Duodenal mucosa (tissue), 2 donors: ENCODE results near the gene NEO1.

Experiments
- H3K27ac ChIP-seq: one replicate; pipeline ENCODE4 v1.7.0; 2013; ENCODE audit warnings: low read depth, low read length
- H3K27me3 ChIP-seq, 2 donors: one replicate each; pipeline ENCODE4 v1.7.0; 2013; ENCODE audit warnings: low read length in 2 of 2, control low read depth in 1 of 2; ENCODE audit not compliant: insufficient read depth in 2 of 2, control insufficient read depth in 1 of 2
- H3K36me3 ChIP-seq, 2 donors: one replicate each; pipeline ENCODE4 v1.7.0; 2013; ENCODE audit warnings: low read length in 2 of 2, control low read depth in 1 of 2; ENCODE audit not compliant: insufficient read depth in 2 of 2, control insufficient read depth in 1 of 2
- H3K4me1 ChIP-seq, 2 donors: one replicate each; pipeline ENCODE4 v1.7.0; 2013; ENCODE audit warnings: low read length in 2 of 2, control low read depth in 1 of 2; ENCODE audit not compliant: insufficient read depth in 2 of 2, control insufficient read depth in 1 of 2
- H3K4me3 ChIP-seq, 2 donors: one replicate each; pipeline ENCODE4 v1.7.0; 2013; ENCODE audit warnings: low read length in 2 of 2, low read depth in 1 of 2
- H3K9ac ChIP-seq, 2 donors: one replicate each; pipeline ENCODE4 v1.7.0; 2013; ENCODE audit warnings: low read length in 2 of 2, low read depth in 1 of 2
- H3K9me3 ChIP-seq, 2 donors: one replicate each; pipeline ENCODE4 v1.7.0; 2013; ENCODE audit warnings: low read length in 2 of 2, control low read depth in 1 of 2; ENCODE audit not compliant: control insufficient read depth in 1 of 2

NEO1 gene

GRCh38 chr15:73030122-73030679 lies 22.1 kb upstream of the NEO1 start:
- Histone ChIP-seq H3K9me3 (no peaks in the 10 kb centered on the region), H3K4me1 (peaks cover 7 to 11% of the 10 kb centered on the region in 2 donors), H3K36me3 (no peaks in the 10 kb centered on the region), H3K27ac (no peak overlapping the region), H3K27me3 (no peaks in the 10 kb centered on the region), H3K9ac (no peak overlapping the region), H3K4me3 (no peak overlapping the region)

GRCh38 chr15:73031648-73032047 lies 20.6 kb upstream of the NEO1 start:
- Histone ChIP-seq H3K4me3 (no peak overlapping the region), H3K27ac (no peak overlapping the region), H3K9me3 (no peaks in the 10 kb centered on the region), H3K27me3 (no peaks in the 10 kb centered on the region), H3K4me1 (peaks cover 7 to 11% of the 10 kb centered on the region in 2 donors), H3K9ac (no peak overlapping the region), H3K36me3 (no peaks in the 10 kb centered on the region)

GRCh38 chr15:73033611-73034010 lies 18.7 kb upstream of the NEO1 start:
- Histone ChIP-seq H3K36me3 (no peaks in the 10 kb centered on the region), H3K9me3 (no peaks in the 10 kb centered on the region), H3K27ac (no peak overlapping the region), H3K27me3 (no peaks in the 10 kb centered on the region), H3K9ac (no peak overlapping the region), H3K4me3 (no peak overlapping the region), H3K4me1 (peaks cover 6 to 7% of the 10 kb centered on the region in 2 donors)

- no peaks in the 10 kb centered on the region for H3K27me3 ChIP-seq
- H3K4me3 ChIP-seq = no peak overlapping the region
- H3K27ac ChIP-seq = no peak overlapping the region
- no peaks in the 10 kb centered on the region for H3K9me3 ChIP-seq
- H3K9ac ChIP-seq = no peak overlapping the region
- peaks cover 0 to 3% of the 10 kb centered on the region in 2 donors for H3K4me1 ChIP-seq
- no peaks in the 10 kb centered on the region for H3K36me3 ChIP-seq
Measured at GRCh38 chr15:73034221-73034620, 18.0 kb upstream of the NEO1 start.

GRCh38 chr15:73035221-73035620 lies 17.0 kb upstream of the NEO1 start:
- Histone ChIP-seq H3K27me3 (no peaks in the 10 kb centered on the region), H3K9me3 (no peaks in the 10 kb centered on the region), H3K4me1 (no peaks in the 10 kb centered on the region), H3K36me3 (no peaks in the 10 kb centered on the region), H3K9ac (no peak overlapping the region), H3K27ac (no peak overlapping the region), H3K4me3 (no peak overlapping the region)

GRCh38 chr15:73038220-73038619 lies 14.0 kb upstream of the NEO1 start:
- no peaks in the 10 kb centered on the region for H3K9me3 ChIP-seq
- H3K27ac ChIP-seq = no peak overlapping the region
- no peak overlapping the region for H3K9ac ChIP-seq
- no peak overlapping the region for H3K4me3 ChIP-seq
- H3K36me3 ChIP-seq = no peaks in the 10 kb centered on the region
- H3K27me3 ChIP-seq = no peaks in the 10 kb centered on the region
- no peaks in the 10 kb centered on the region for H3K4me1 ChIP-seq

GRCh38 chr15:73046073-73046472 lies 6.2 kb upstream of the NEO1 start:
- Histone ChIP-seq H3K27me3 (no peaks in the 10 kb centered on the region), H3K36me3 (no peaks in the 10 kb centered on the region), H3K4me3 (no peak overlapping the region), H3K9me3 (no peaks in the 10 kb centered on the region), H3K4me1 (no peaks in the 10 kb centered on the region), H3K9ac (no peak overlapping the region), H3K27ac (no peak overlapping the region)

GRCh38 chr15:73047882-73048281 lies 4.4 kb upstream of the NEO1 start:
- Histone ChIP-seq H3K4me3 (no peak overlapping the region), H3K4me1 (no peaks in the 10 kb centered on the region), H3K27ac (no peak overlapping the region), H3K27me3 (no peaks in the 10 kb centered on the region), H3K36me3 (no peaks in the 10 kb centered on the region), H3K9ac (no peak overlapping the region), H3K9me3 (no peaks in the 10 kb centered on the region)

- no peaks in the 10 kb centered on the region for H3K36me3 ChIP-seq
- H3K9me3 ChIP-seq = no peaks in the 10 kb centered on the region
- no peak overlapping the region for H3K4me3 ChIP-seq
- H3K27me3 ChIP-seq = no peaks in the 10 kb centered on the region
- no peak overlapping the region for H3K9ac ChIP-seq
- H3K4me1 ChIP-seq = peaks cover 0 to 8% of the 10 kb centered on the region in 2 donors
- H3K27ac ChIP-seq = no peak overlapping the region
Measured at GRCh38 chr15:73048624-73049295, 3.5 kb upstream of the NEO1 start.

GRCh38 chr15:73049564-73050215 lies 2.6 kb upstream of the NEO1 start:
- Histone ChIP-seq H3K4me3 (no peak overlapping the region), H3K36me3 (no peaks in the 10 kb centered on the region), H3K27ac (no peak overlapping the region), H3K4me1 (peaks cover 0 to 17% of the 10 kb centered on the region in 2 donors), H3K27me3 (peaks cover 0 to 4% of the 10 kb centered on the region in 2 donors), H3K9me3 (no peaks in the 10 kb centered on the region), H3K9ac (no peak overlapping the region)
